GM23338 (cell line): ENCODE data around the gene SCN9A. TPM values are rescaled to one million over a fixed set of nuclear protein-coding genes. Genes with fewer than 3 reads are reported as not detected.

Source experiments
- ATAC-seq: fragments of 200-7000 bp; cut with Tn5 transposase; 3 replicates; pipeline ENCODE4 v1.9.1; 2020
- DNase-seq: peaks from one replicate; pipeline ENCODE4 v3.0.0-alpha.2; 2015; ENCODE audit warnings: low spot score
- H2AFZ ChIP-seq: fragments of 200-600 bp; sonication (generic); 2 replicates; pipeline ENCODE4 v1.8.0; 2016; ENCODE audit warnings: antibody characterized with exemption, mild to moderate bottlenecking, moderate library complexity
- H3F3A ChIP-seq: fragments of 200-600 bp; sonication (generic); replicated peaks from 2 replicates; pipeline ENCODE4 v1.8.0; 2017; ENCODE audit warnings: antibody characterized with exemption, mixed run types, low read depth
- H3K27ac ChIP-seq: fragments of 200-600 bp; sonication (generic); 2 replicates; pipeline ENCODE4 v1.6.1; 2016; ENCODE audit warnings: low read depth
- H3K27me3 ChIP-seq: fragments of 200-600 bp; sonication (generic); 2 replicates; pipeline ENCODE4 v1.8.0; 2016; ENCODE audit warnings: mild to moderate bottlenecking, mixed run types, moderate library complexity; ENCODE audit not compliant: insufficient read depth
- H3K36me3 ChIP-seq: fragments of 200-600 bp; sonication (generic); 2 replicates; pipeline ENCODE4 v1.8.0; 2016; ENCODE audit warnings: mild to moderate bottlenecking; ENCODE audit not compliant: insufficient read depth
- H3K4me1 ChIP-seq: fragments of 200-600 bp; sonication (generic); 2 replicates; pipeline ENCODE4 v1.8.0; 2016; ENCODE audit warnings: mild to moderate bottlenecking, moderate library complexity; ENCODE audit not compliant: insufficient read depth
- H3K4me2 ChIP-seq: fragments of 200-600 bp; sonication (generic); 2 replicates; pipeline ENCODE4 v1.7.1; 2017; ENCODE audit warnings: mixed run types
- H3K4me3 ChIP-seq: fragments of 200-600 bp; sonication (generic); 2 replicates; pipeline ENCODE4 v1.6.1; 2016; ENCODE audit warnings: mixed run types
- H3K79me2 ChIP-seq: fragments of 200-600 bp; sonication (generic); replicated peaks from 2 replicates; pipeline ENCODE4 v1.8.0; 2017; ENCODE audit warnings: mild to moderate bottlenecking; ENCODE audit not compliant: insufficient read depth
- H3K9me2 ChIP-seq: fragments of 200-600 bp; sonication (generic); 2 replicates; pipeline ENCODE4 v1.8.0; 2017; ENCODE audit not compliant: insufficient read depth
- H4K20me1 ChIP-seq: fragments of 200-600 bp; sonication (generic); replicated peaks from 2 replicates; pipeline ENCODE4 v1.8.0; 2017; ENCODE audit warnings: mild to moderate bottlenecking; ENCODE audit not compliant: insufficient read depth
- H3K27ac Mint-ChIP-seq: 2 replicates; pipeline ENCODE4 v1.8.0; 2020; ENCODE audit warnings: inconsistent platforms, mild to moderate bottlenecking, moderate library complexity, mixed read lengths
- H3K27me3 Mint-ChIP-seq: 3 replicates; pipeline ENCODE4 v1.8.0; 2022; ENCODE audit warnings: low read depth, mild to moderate bottlenecking, moderate library complexity, mixed read lengths, inconsistent platforms; ENCODE audit not compliant: insufficient read depth, poor library complexity
- H3K36me3 Mint-ChIP-seq: 3 replicates; pipeline ENCODE4 v1.8.0; 2021; ENCODE audit warnings: low read depth, mild to moderate bottlenecking, inconsistent platforms, moderate library complexity, mixed read lengths
- H3K4me1 Mint-ChIP-seq: 3 replicates; pipeline ENCODE4 v1.8.0; 2020; ENCODE audit warnings: mild to moderate bottlenecking, inconsistent platforms, mixed read lengths
- H3K4me3 Mint-ChIP-seq: 3 replicates; pipeline ENCODE4 v1.8.0; 2021; ENCODE audit warnings: moderate library complexity, mild to moderate bottlenecking, inconsistent platforms, mixed read lengths
- H3K9me3 Mint-ChIP-seq: 3 replicates; pipeline ENCODE4 v1.8.0; 2020; ENCODE audit warnings: moderate library complexity, mild to moderate bottlenecking, inconsistent platforms, mixed read lengths
- EZH2 ChIP-seq: fragments of 200-600 bp; sonication (generic); IDR thresholded peaks from one replicate; pipeline ENCODE4 v1.8.0; 2017; ENCODE audit warnings: antibody characterized with exemption, mild to moderate bottlenecking, low read depth; ENCODE audit not compliant: unreplicated experiment
- POLR2AphosphoS5 ChIP-seq: IDR thresholded peaks from 2 replicates; pipeline ENCODE4 v1.6.1; 2016; ENCODE audit warnings: antibody characterized with exemption, low read depth
- ZNF114 ChIP-seq: fragments of 250-450 bp; sonication (Bioruptor Pico); IDR thresholded peaks from 2 replicates; pipeline ENCODE4 v1.5.0; 2020; ENCODE audit warnings: mild to moderate bottlenecking, moderate library complexity
- ZNF331 ChIP-seq: fragments of 250-450 bp; sonication (Bioruptor Pico); IDR thresholded peaks from 2 replicates; pipeline ENCODE4 v1.5.0; 2020; ENCODE audit warnings: low read depth, mild to moderate bottlenecking, moderate library complexity
- ZNF462 ChIP-seq: fragments of 250-450 bp; sonication (Bioruptor Pico); IDR thresholded peaks from 2 replicates; pipeline ENCODE4 v1.5.0; 2020; ENCODE audit warnings: mild to moderate bottlenecking, moderate library complexity
- polyA plus RNA-seq: library from polyadenylated mRNA; unstranded; fragments of >200 nt; fragmentation: Nextera tagmentation; extraction: Ambion mirVana; gene quantifications from 2 replicates; pipeline ENCODE4 v1.2.1, GENCODE V29; 2016
- total RNA-seq: library from RNA; depleted of rRNA; stranded (reverse); fragments of >200 nt; shearing (Covaris generic); gene quantifications from 2 replicates; pipeline ENCODE4 v1.2.3, GENCODE V29; 2014
- TF ChIP-seq, protein P1 (sequence below), 2 experiments: fragments of 200-600 bp in 1 of 2; sonication (generic) in 1 of 2; conservative IDR thresholded peaks; 2 replicates each; pipeline versions ENCODE4 v1.5.1 to v1.6.1; 2016 to 2017; ENCODE audit warnings: antibody characterized with exemption in 2 of 2, low read depth in 2 of 2, mild to moderate bottlenecking in 2 of 2, moderate library complexity in 1 of 2
- TF ChIP-seq, protein P2 (sequence below): IDR thresholded peaks from one replicate; pipeline ENCODE4 v1.6.1; 2018; ENCODE audit warnings: antibody characterized with exemption; ENCODE audit not compliant: unreplicated experiment

Gene SCN9A
- total and polyA plus RNA-seq, 2 experiments from 2014 or later, result 8.8 to 9.5 TPM

GRCh38 chr2:166372046-166372445 lies 3.7 kb downstream of the SCN9A start (continued):
- TF ChIP-seq ZNF462 (no peak), POLR2AphosphoS5 (no peak), EZH2 (no peak), ZNF114 (no peak), ZNF331 (no peak)
- TF ChIP-seq, protein P1, sequence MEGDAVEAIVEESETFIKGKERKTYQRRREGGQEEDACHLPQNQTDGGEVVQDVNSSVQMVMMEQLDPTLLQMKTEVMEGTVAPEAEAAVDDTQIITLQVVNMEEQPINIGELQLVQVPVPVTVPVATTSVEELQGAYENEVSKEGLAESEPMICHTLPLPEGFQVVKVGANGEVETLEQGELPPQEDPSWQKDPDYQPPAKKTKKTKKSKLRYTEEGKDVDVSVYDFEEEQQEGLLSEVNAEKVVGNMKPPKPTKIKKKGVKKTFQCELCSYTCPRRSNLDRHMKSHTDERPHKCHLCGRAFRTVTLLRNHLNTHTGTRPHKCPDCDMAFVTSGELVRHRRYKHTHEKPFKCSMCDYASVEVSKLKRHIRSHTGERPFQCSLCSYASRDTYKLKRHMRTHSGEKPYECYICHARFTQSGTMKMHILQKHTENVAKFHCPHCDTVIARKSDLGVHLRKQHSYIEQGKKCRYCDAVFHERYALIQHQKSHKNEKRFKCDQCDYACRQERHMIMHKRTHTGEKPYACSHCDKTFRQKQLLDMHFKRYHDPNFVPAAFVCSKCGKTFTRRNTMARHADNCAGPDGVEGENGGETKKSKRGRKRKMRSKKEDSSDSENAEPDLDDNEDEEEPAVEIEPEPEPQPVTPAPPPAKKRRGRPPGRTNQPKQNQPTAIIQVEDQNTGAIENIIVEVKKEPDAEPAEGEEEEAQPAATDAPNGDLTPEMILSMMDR (conservative IDR thresholded peaks at IDR 0.05; ENCODE audit: low read depth in 2 of 2), result no peak

DNA sequence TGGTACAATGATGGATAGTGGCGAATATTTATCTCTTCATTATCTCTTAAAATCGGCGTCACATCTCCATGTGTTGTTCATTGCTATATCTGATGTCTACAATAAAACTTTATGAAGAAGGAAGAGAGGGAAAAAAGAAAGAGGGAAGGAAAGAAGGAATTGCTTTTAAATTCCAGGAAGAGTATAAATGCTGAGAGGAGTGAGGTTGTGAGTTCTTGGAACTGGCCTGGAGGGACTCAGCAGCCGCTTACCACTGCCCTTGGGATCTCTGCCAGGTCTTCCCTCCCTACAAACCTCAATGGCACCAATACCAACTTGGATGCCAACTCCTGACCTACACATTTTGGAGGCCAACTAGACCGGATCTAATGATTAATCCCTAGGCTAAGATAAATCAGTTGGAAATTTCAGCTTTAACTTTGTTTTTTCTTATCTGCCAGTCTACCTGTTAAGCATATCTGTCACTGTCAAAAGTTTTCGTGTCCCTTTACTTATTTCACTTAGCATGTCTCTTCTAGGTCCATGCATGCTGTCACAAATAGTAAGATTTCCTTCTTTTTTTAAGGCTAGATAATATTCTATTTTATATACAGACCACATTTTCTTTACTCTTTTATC lies 9.8 kb downstream of the SCN9A start:
- Mint-ChIP-seq H3K4me3 (no peak overlapping the region), H3K36me3 (no peaks in the 10 kb centered on the region), H3K9me3 (no peaks in the 10 kb centered on the region), H3K27ac (no peak overlapping the region), H3K4me1 (peaks cover 9% of the 10 kb centered on the region), H3K27me3 (no peaks in the 10 kb centered on the region)
- H3K36me3 ChIP-seq, result no peaks in the 10 kb centered on the region
- H3K9me2 ChIP-seq, result no peaks in the 10 kb centered on the region
- H3F3A ChIP-seq, result no peaks in the 10 kb centered on the region
- ATAC-seq (no peak), DNase-seq (no peak)
- H2AFZ ChIP-seq, result no peak overlapping the region
- H3K4me1 ChIP-seq, result peaks cover 4% of the 10 kb centered on the region; the same call in 1 of the 2 replicates
- no peak overlapping the region for H3K27ac ChIP-seq
- H3K27me3 ChIP-seq, result no peaks in the 10 kb centered on the region
- no peak overlapping the region for H3K4me2 ChIP-seq
- H4K20me1 ChIP-seq, result no peaks in the 10 kb centered on the region
- H3K79me2 ChIP-seq, result no peaks in the 10 kb centered on the region
- no peak overlapping the region for H3K4me3 ChIP-seq
- TF ChIP-seq, protein P2, sequence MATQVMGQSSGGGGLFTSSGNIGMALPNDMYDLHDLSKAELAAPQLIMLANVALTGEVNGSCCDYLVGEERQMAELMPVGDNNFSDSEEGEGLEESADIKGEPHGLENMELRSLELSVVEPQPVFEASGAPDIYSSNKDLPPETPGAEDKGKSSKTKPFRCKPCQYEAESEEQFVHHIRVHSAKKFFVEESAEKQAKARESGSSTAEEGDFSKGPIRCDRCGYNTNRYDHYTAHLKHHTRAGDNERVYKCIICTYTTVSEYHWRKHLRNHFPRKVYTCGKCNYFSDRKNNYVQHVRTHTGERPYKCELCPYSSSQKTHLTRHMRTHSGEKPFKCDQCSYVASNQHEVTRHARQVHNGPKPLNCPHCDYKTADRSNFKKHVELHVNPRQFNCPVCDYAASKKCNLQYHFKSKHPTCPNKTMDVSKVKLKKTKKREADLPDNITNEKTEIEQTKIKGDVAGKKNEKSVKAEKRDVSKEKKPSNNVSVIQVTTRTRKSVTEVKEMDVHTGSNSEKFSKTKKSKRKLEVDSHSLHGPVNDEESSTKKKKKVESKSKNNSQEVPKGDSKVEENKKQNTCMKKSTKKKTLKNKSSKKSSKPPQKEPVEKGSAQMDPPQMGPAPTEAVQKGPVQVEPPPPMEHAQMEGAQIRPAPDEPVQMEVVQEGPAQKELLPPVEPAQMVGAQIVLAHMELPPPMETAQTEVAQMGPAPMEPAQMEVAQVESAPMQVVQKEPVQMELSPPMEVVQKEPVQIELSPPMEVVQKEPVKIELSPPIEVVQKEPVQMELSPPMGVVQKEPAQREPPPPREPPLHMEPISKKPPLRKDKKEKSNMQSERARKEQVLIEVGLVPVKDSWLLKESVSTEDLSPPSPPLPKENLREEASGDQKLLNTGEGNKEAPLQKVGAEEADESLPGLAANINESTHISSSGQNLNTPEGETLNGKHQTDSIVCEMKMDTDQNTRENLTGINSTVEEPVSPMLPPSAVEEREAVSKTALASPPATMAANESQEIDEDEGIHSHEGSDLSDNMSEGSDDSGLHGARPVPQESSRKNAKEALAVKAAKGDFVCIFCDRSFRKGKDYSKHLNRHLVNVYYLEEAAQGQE, result no peak
